ENCODE results near the gene UTF1.
"Not testable (repeated sequence)": the region's sequence is repeated elsewhere in the genome, so short reads cannot be mapped to it uniquely, and the experiment has no call there.

The UTF1 gene

GRCh38 chr10:133259602-133259989 lies 29.6 kb downstream of the UTF1 start:
- Histone ChIP-seq H3K9me3 (ENCODE audit: control insufficient read depth, low read length) (no peaks in the 10 kb centered on the region), H3K36me3 (ENCODE audit: control insufficient read depth, insufficient read depth, low read length) (no peaks in the 10 kb centered on the region), H3K4me1 (ENCODE audit: control insufficient read depth, insufficient read depth, low read length, poor library complexity, severe bottlenecking) (peaks cover 24% of the 10 kb centered on the region), H3K27ac (ENCODE audit: low read depth, low read length, severe bottlenecking) (no peak overlapping the region), H3K4me3 (ENCODE audit: extremely low read depth, insufficient read depth, low read length, poor library complexity, severe bottlenecking) (no peak overlapping the region)
- WGBS, 2 experiments (ENCODE audit: insufficient coverage in 2 of 2): 78 to 84% methylated on average over 11 to 12 of the region's 12 CpGs

DNA sequence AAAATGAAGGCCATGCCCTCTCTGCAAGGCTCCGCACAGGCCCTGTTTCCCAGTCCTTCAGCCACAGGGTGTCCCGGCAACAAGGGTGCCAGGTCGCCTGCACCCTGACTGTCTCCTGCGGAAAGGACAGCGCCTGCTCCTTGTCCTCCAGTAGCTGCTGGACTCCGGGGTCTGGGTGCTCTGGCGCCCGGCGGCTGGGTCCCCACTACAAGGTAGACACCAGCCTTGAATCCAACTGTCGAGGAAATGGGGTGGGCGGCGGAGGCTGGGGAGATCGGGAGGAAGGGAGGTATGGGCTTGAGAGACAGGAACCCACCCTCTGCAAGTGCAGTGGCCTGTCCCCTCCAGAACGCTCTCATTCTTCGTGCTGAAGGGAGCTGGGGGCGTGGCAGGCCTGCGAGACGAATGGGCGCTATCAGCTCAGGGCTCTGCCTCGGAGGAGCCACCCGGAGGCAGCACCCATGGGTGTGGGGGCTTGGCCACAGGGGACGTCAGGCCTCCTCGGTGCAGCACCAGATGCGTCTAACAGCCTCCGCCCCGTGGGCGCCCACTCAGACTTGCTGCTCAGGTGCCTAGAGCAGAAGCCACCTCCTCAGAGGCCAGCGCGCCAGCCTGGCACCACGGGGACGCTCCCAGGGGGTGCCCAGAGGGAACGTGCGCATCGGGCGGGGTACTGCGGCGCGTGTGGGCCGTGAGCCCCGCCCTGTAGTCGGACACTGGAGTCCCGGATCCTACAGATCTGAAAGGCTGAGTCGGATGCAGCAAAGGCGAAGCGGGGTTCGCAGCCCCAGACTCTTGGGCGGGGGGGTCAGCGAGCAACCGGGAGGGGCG lies 31.1 kb downstream of the UTF1 start:
- 42 to 60% methylated on average over 22 to 46 of the region's 50 CpGs for WGBS, 2 experiments (ENCODE audit: insufficient coverage in 2 of 2)
- no peaks in the 10 kb centered on the region for H3K36me3 ChIP-seq (ENCODE audit: control insufficient read depth, insufficient read depth, low read length)
- H3K27ac ChIP-seq (ENCODE audit: low read depth, low read length, severe bottlenecking): no peak overlapping the region
- H3K9me3 ChIP-seq (ENCODE audit: control insufficient read depth, low read length): no peaks in the 10 kb centered on the region
- H3K4me1 ChIP-seq (ENCODE audit: control insufficient read depth, insufficient read depth, low read length, poor library complexity, severe bottlenecking): peaks cover 26% of the 10 kb centered on the region
- peak overlapping the region; percentile 57 for H3K4me3 ChIP-seq (ENCODE audit: extremely low read depth, insufficient read depth, low read length, poor library complexity, severe bottlenecking)

- H3K9me3 ChIP-seq (ENCODE audit: control insufficient read depth, low read length): no peaks in the 10 kb centered on the region
- no peaks in the 10 kb centered on the region for H3K36me3 ChIP-seq (ENCODE audit: control insufficient read depth, insufficient read depth, low read length)
- peaks cover 26% of the 10 kb centered on the region for H3K4me1 ChIP-seq (ENCODE audit: control insufficient read depth, insufficient read depth, low read length, poor library complexity, severe bottlenecking)
- WGBS, 2 experiments (ENCODE audit: insufficient coverage in 2 of 2): 0% methylated on average over 28 to 33 of the region's 79 CpGs
- no peak overlapping the region for H3K27ac ChIP-seq (ENCODE audit: low read depth, low read length, severe bottlenecking)
- peak overlapping the region; percentile 57 for H3K4me3 ChIP-seq (ENCODE audit: extremely low read depth, insufficient read depth, low read length, poor library complexity, severe bottlenecking)
Measured at GRCh38 chr10:133261726-133262325, 31.8 kb downstream of the UTF1 start.

DNA sequence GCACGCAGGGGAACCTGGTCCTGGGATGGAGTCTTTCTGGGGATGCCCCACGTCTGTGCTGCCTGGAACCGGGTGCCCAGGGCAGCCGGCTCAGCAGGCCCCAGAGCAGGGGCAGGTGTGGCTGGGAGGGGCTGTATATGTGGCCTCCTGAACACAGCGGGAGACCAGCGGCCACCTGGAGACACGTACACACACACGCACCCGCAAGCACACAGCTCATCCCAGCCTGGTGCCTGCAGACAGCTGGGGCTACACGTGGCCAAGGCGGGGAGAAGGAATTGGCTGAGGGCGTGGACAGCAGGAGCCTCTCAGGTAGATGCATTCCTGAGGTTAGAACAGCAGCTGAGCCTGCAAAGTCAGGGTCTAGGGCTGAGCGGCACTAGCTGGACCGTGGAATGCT lies 32.7 kb downstream of the UTF1 start:
- no peaks in the 10 kb centered on the region for H3K36me3 ChIP-seq (ENCODE audit: control insufficient read depth, insufficient read depth, low read length)
- H3K4me3 ChIP-seq (ENCODE audit: extremely low read depth, insufficient read depth, low read length, poor library complexity, severe bottlenecking): peak overlapping the region; percentile 25
- no peaks in the 10 kb centered on the region for H3K9me3 ChIP-seq (ENCODE audit: control insufficient read depth, low read length)
- no peak overlapping the region for H3K27ac ChIP-seq (ENCODE audit: low read depth, low read length, severe bottlenecking)
- H3K4me1 ChIP-seq (ENCODE audit: control insufficient read depth, insufficient read depth, low read length, poor library complexity, severe bottlenecking): peaks cover 18% of the 10 kb centered on the region
- WGBS, 2 experiments (ENCODE audit: insufficient coverage in 2 of 2): 92 to 93% methylated on average over 10 to 14 of the region's 14 CpGs

- 75 to 82% methylated on average over 5 to 9 of the region's 10 CpGs for WGBS, 2 experiments (ENCODE audit: insufficient coverage in 2 of 2)
- Histone ChIP-seq H3K4me1 (ENCODE audit: control insufficient read depth, insufficient read depth, low read length, poor library complexity, severe bottlenecking) (peaks cover 17% of the 10 kb centered on the region), H3K27ac (ENCODE audit: low read depth, low read length, severe bottlenecking) (no peak overlapping the region), H3K9me3 (ENCODE audit: control insufficient read depth, low read length) (no peaks in the 10 kb centered on the region), H3K36me3 (ENCODE audit: control insufficient read depth, insufficient read depth, low read length) (no peaks in the 10 kb centered on the region), H3K4me3 (ENCODE audit: extremely low read depth, insufficient read depth, low read length, poor library complexity, severe bottlenecking) (no peak overlapping the region)
Measured at GRCh38 chr10:133263674-133264073, 33.7 kb downstream of the UTF1 start.

DNA sequence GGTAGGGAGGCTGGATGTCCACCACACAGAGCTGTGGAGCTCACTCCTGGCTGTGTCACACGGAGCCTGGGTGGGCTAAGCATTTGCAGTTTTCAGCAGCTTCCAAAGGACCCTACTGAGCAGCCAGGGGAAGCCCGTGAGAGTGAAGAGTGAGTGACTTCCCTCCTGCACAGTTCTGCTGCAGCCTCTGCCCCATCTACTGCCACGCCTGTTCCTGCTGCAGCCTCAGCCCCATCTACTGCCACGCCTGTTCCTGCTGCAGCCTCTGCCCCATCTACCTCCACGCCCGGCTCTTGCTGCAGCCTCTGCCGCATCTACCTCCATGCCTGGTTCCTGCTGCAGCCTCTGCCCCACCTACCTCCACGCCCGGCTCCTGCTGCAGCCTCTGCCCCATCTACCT lies 34.4 kb downstream of the UTF1 start:
- Histone ChIP-seq H3K4me1 (ENCODE audit: control insufficient read depth, insufficient read depth, low read length, poor library complexity, severe bottlenecking) (peaks cover 14% of the 10 kb centered on the region), H3K36me3 (ENCODE audit: control insufficient read depth, insufficient read depth, low read length) (no peaks in the 10 kb centered on the region), H3K4me3 (ENCODE audit: extremely low read depth, insufficient read depth, low read length, poor library complexity, severe bottlenecking) (no peak overlapping the region), H3K27ac (ENCODE audit: low read depth, low read length, severe bottlenecking) (no peak overlapping the region), H3K9me3 (ENCODE audit: control insufficient read depth, low read length) (no peaks in the 10 kb centered on the region)
- WGBS, 2 experiments (ENCODE audit: insufficient coverage in 2 of 2): 84 to 90% methylated on average over 7 of the region's 9 CpGs

DNA sequence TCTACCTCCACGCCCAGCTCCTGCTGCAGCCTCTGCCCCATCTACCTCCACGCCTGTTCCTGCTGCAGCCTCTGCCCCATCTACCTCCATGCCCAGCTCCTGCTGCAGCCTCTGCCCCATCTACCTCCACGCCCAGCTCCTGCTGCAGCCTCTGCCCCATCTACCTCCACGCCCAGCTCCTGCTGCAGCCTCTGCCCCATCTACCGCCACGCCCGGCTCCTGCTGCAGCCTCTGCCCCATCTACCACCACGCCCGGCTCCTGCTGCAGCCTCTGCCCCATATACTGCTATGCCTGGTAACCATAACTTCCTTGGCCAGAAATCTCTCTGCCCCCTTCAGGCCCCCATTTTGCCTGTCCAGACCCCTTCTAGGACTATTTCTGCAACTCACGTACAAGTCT lies 35.0 kb downstream of the UTF1 start:
- peaks cover 14% of the 10 kb centered on the region for H3K4me1 ChIP-seq (ENCODE audit: control insufficient read depth, insufficient read depth, low read length, poor library complexity, severe bottlenecking)
- not testable (repeated sequence) for H3K4me3 ChIP-seq (ENCODE audit: extremely low read depth, insufficient read depth, low read length, poor library complexity, severe bottlenecking); H3K27ac ChIP-seq (ENCODE audit: low read depth, low read length, severe bottlenecking); H3K9me3 ChIP-seq (ENCODE audit: control insufficient read depth, low read length); H3K36me3 ChIP-seq (ENCODE audit: control insufficient read depth, insufficient read depth, low read length)
- 89 to 96% methylated on average over 3 of the region's 10 CpGs for WGBS, 2 experiments (ENCODE audit: insufficient coverage in 2 of 2)

- H3K4me1 ChIP-seq (ENCODE audit: control insufficient read depth, insufficient read depth, low read length, poor library complexity, severe bottlenecking): peaks cover 10% of the 10 kb centered on the region
- no peaks in the 10 kb centered on the region for H3K36me3 ChIP-seq (ENCODE audit: control insufficient read depth, insufficient read depth, low read length)
- H3K4me3 ChIP-seq (ENCODE audit: extremely low read depth, insufficient read depth, low read length, poor library complexity, severe bottlenecking): no peak overlapping the region
- WGBS, 2 experiments (ENCODE audit: insufficient coverage in 2 of 2): 93 to 95% methylated on average over 18 to 19 of the region's 21 CpGs
- no peaks in the 10 kb centered on the region for H3K9me3 ChIP-seq (ENCODE audit: control insufficient read depth, low read length)
- H3K27ac ChIP-seq (ENCODE audit: low read depth, low read length, severe bottlenecking): no peak overlapping the region
Measured at GRCh38 chr10:133266056-133266795, 36.2 kb downstream of the UTF1 start.

- H3K4me1 ChIP-seq (ENCODE audit: control insufficient read depth, insufficient read depth, low read length, poor library complexity, severe bottlenecking): peaks cover 6% of the 10 kb centered on the region
- WGBS, 2 experiments (ENCODE audit: insufficient coverage in 2 of 2): 89 to 90% methylated on average over 11 to 13 of the region's 14 CpGs
- no peak overlapping the region for H3K27ac ChIP-seq (ENCODE audit: low read depth, low read length, severe bottlenecking)
- no peak overlapping the region for H3K4me3 ChIP-seq (ENCODE audit: extremely low read depth, insufficient read depth, low read length, poor library complexity, severe bottlenecking)
- H3K9me3 ChIP-seq (ENCODE audit: control insufficient read depth, low read length): no peaks in the 10 kb centered on the region
- H3K36me3 ChIP-seq (ENCODE audit: control insufficient read depth, insufficient read depth, low read length): no peaks in the 10 kb centered on the region
Measured at GRCh38 chr10:133267293-133267692, 37.3 kb downstream of the UTF1 start.

- no peaks in the 10 kb centered on the region for H3K36me3 ChIP-seq (ENCODE audit: control insufficient read depth, insufficient read depth, low read length)
- WGBS, 2 experiments (ENCODE audit: insufficient coverage in 2 of 2): 91 to 93% methylated on average over 20 of the region's 22 CpGs
- H3K4me1 ChIP-seq (ENCODE audit: control insufficient read depth, insufficient read depth, low read length, poor library complexity, severe bottlenecking): peaks cover 5% of the 10 kb centered on the region
- no peak overlapping the region for H3K4me3 ChIP-seq (ENCODE audit: extremely low read depth, insufficient read depth, low read length, poor library complexity, severe bottlenecking)
- no peak overlapping the region for H3K27ac ChIP-seq (ENCODE audit: low read depth, low read length, severe bottlenecking)
- H3K9me3 ChIP-seq (ENCODE audit: control insufficient read depth, low read length): no peaks in the 10 kb centered on the region
Measured at GRCh38 chr10:133267829-133268228, 37.8 kb downstream of the UTF1 start.
